Measurements from ENCODE around the gene PIGN. TPM values are rescaled to one million over a fixed set of nuclear protein-coding genes. Genes with fewer than 3 reads are reported as not detected.
A peak's percentile ranks its signal among the peaks of the same experiment; 100 is the strongest.

PIGN gene
- total RNA-seq (2021) = 30.9 and 32.4 TPM in 2 replicates
- long read RNA-seq, full-length matches to known transcripts = 76 of 111 reads
- long read RNA-seq, partial matches to known transcripts = 13 of 111 reads
- long read RNA-seq, other reads (novel, unspliced or antisense) = 22 of 111 reads

- H3K9me3 ChIP-seq (ENCODE audit: control insufficient read depth, low read depth, low read length) = no peaks in the 10 kb centered on the region
- H2BK20ac ChIP-seq (ENCODE audit: low read depth, low read length, poor library complexity, severe bottlenecking) = no peak within 1 kb of the TSS
- no peaks in the 10 kb centered on the region for H4K20me1 ChIP-seq (ENCODE audit: control insufficient read depth, insufficient read depth, insufficient read length)
- H2BK15ac ChIP-seq (ENCODE audit: low read depth, low read length) = no peak within 1 kb of the TSS
- H2AFZ ChIP-seq (ENCODE audit: low read length) = no peak within 1 kb of the TSS
- no peak within 1 kb of the TSS for H3K23ac ChIP-seq (ENCODE audit: insufficient read length, low read depth, low read length)
- no CpG with 5 or more reads among the region's 55 CpGs for WGBS (ENCODE audit: extremely low coverage, insufficient read length, low lambda C conversion rate)
- peak within 1 kb of the TSS; percentile 99 to 100 (median 99) for H3K27ac Mint-ChIP-seq
- TF ChIP-seq CTCF (conservative IDR thresholded peaks at IDR 0.05) = no peak
- H3K14ac ChIP-seq (ENCODE audit: insufficient read depth, low read length) = peak within 1 kb of the TSS; percentile 89
- peaks cover 36% of the 10 kb centered on the region for H3K79me2 ChIP-seq (ENCODE audit: insufficient read depth, low read length)
- H3K4me3 Mint-ChIP-seq = peak within 1 kb of the TSS; percentile 98 to 100
- peaks cover 0 to 5% (median 2%) of the 10 kb centered on the region in 3 experiments; a peak in 5 of 7 replicates for H3K36me3 Mint-ChIP-seq (ENCODE audit: insufficient read depth in 1 of 3, low read depth in 3 of 3)
- peak within 1 kb of the TSS; percentile 93 for H3K9ac ChIP-seq (ENCODE audit: extremely low read depth, insufficient read length, low read length)
- peaks cover 13% of the 10 kb centered on the region for H3K23me2 ChIP-seq (ENCODE audit: insufficient read length, low read depth, low read length, poor library complexity, severe bottlenecking)
- H3K27me3 Mint-ChIP-seq (ENCODE audit: low read depth) = no peaks in the 10 kb centered on the region; the same call in 1 of the 2 replicates
- H3K9me3 Mint-ChIP-seq = no peaks in the 10 kb centered on the region
- H3K27ac ChIP-seq (ENCODE audit: insufficient read length, low read depth, low read length) = peak within 1 kb of the TSS; percentile 69
- H2AK5ac ChIP-seq (ENCODE audit: insufficient read length, low read length) = no peak within 1 kb of the TSS
- no peak within 1 kb of the TSS for H2BK5ac ChIP-seq (ENCODE audit: insufficient read length, low read length)
- no peak within 1 kb of the TSS for H4K8ac ChIP-seq (replicated peaks; ENCODE audit: insufficient read length, low read depth, low read length)
- H3T11ph ChIP-seq (ENCODE audit: low read length) = no peak within 1 kb of the TSS
- H3K79me1 ChIP-seq (ENCODE audit: insufficient read depth, low read depth, low read length, poor library complexity, severe bottlenecking) = peaks cover 4% of the 10 kb centered on the region
- peak within 1 kb of the TSS; percentile 88 for H3K4me2 ChIP-seq (ENCODE audit: insufficient read depth, insufficient read length, low read length)
- peaks cover 26 to 34% of the 10 kb centered on the region in 2 experiments for H3K4me1 Mint-ChIP-seq
- no peak within 1 kb of the TSS for H2BK12ac ChIP-seq (ENCODE audit: insufficient read length, low read depth, low read length)
- H4K91ac ChIP-seq (ENCODE audit: insufficient read length, low read depth, low read length) = no peak within 1 kb of the TSS
- H2BK120ac ChIP-seq (ENCODE audit: low read depth, low read length, poor library complexity, severe bottlenecking) = no peak within 1 kb of the TSS
- no peaks in the 10 kb centered on the region; the same call in 1 of the 2 replicates for H3K4me1 ChIP-seq (ENCODE audit: insufficient read depth, low read length)
- no peaks in the 10 kb centered on the region for H3K27me3 ChIP-seq (ENCODE audit: insufficient read depth, low read length)
- H4K5ac ChIP-seq (ENCODE audit: insufficient read length, low read depth, low read length) = peak within 1 kb of the TSS; percentile 39
- H3K18ac ChIP-seq (ENCODE audit: insufficient read length, low read depth, low read length) = peak within 1 kb of the TSS; percentile 92
- H3K56ac ChIP-seq (ENCODE audit: insufficient read length, low read depth, low read length) = no peak within 1 kb of the TSS
- DNase-seq = peak; percentile 99
- no peak within 1 kb of the TSS for H3K4ac ChIP-seq (ENCODE audit: low read depth, low read length)
Measured at GRCh38 chr18:62186774-62187542, at the start of gene PIGN, which contains the start of gene RELCH. TSS of gene PIGN (minus strand) at chr18:62187056. CDS start at chr18:62161353, 25,703 bp downstream. TSS of gene RELCH (plus strand) at chr18:62187255. CDS start at chr18:62187506, 251 bp downstream.

Data from H9 (cell line).